GM21528 (cell line): ENCODE results near the gene GOLGA8T.
A peak's percentile ranks its signal among the peaks of the same experiment; 100 is the strongest.
"Not testable (repeated sequence)": the region's sequence is repeated elsewhere in the genome, so short reads cannot be mapped to it uniquely, and the experiment has no call there.

Experiments
- ATAC-seq: cut with Tn5 transposase; IDR thresholded peaks from one replicate; pipeline ENCODE4 v1.9.1; 2021; ENCODE audit warnings: mild to moderate bottlenecking, moderate library complexity; ENCODE audit not compliant: unreplicated experiment, low FRiP score

The GOLGA8T gene

GRCh38 chr15:30134751-30135150, at the start of gene GOLGA8T:
TSS of gene GOLGA8T (plus strand) at chr15:30135051. CDS start at chr15:30135149, 98 bp downstream.
- ATAC-seq: not testable (repeated sequence)

GRCh38 chr15:30097827-30098226, 37.0 kb upstream of the GOLGA8T start:
- not testable (repeated sequence) for ATAC-seq

- not testable (repeated sequence) for ATAC-seq
These were observed 32.0 kb upstream of the GOLGA8T start for GRCh38 chr15:30102890-30103289.

- ATAC-seq: not testable (repeated sequence)
These were observed 30.8 kb upstream of the GOLGA8T start for GRCh38 chr15:30103941-30104507.

GRCh38 chr15:30110591-30110990, 24.3 kb upstream of the GOLGA8T start:
- ATAC-seq: not testable (repeated sequence)

- ATAC-seq: not testable (repeated sequence)
These were observed 4.8 kb upstream of the GOLGA8T start for GRCh38 chr15:30130066-30130465.

GRCh38 chr15:30143246-30143645, 8.4 kb downstream of the GOLGA8T start:
- ATAC-seq: not testable (repeated sequence)

GRCh38 chr15:30149891-30150290, 15.0 kb downstream of the GOLGA8T start:
- ATAC-seq: not testable (repeated sequence)

GRCh38 chr15:30162479-30163357, 27.9 kb downstream of the GOLGA8T start:
- ATAC-seq: not testable (repeated sequence)

- ATAC-seq: not testable (repeated sequence)
These were observed 28.9 kb downstream of the GOLGA8T start for GRCh38 chr15:30163759-30164158.

- ATAC-seq: not testable (repeated sequence)
These were observed 29.4 kb downstream of the GOLGA8T start for GRCh38 chr15:30164257-30164656.

GRCh38 chr15:30167403-30167802, 32.6 kb downstream of the GOLGA8T start:
- ATAC-seq: not testable (repeated sequence)

GRCh38 chr15:30167886-30168285, 33.0 kb downstream of the GOLGA8T start:
- ATAC-seq: not testable (repeated sequence)

- ATAC-seq: not testable (repeated sequence)
These were observed 36.6 kb downstream of the GOLGA8T start for GRCh38 chr15:30171452-30171851.

- peak; percentile 67 for ATAC-seq
These were observed 38.3 kb downstream of the GOLGA8T start for GRCh38 chr15:30173041-30173608.

- not testable (repeated sequence) for ATAC-seq
These were observed 40.4 kb downstream of the GOLGA8T start for GRCh38 chr15:30175291-30175690.

GRCh38 chr15:30176613-30177012, 41.8 kb downstream of the GOLGA8T start:
- ATAC-seq: not testable (repeated sequence)

GRCh38 chr15:30179814-30180213, 45.0 kb downstream of the GOLGA8T start:
- not testable (repeated sequence) for ATAC-seq

- ATAC-seq: not testable (repeated sequence)
These were observed 50.6 kb downstream of the GOLGA8T start for GRCh38 chr15:30185495-30185894.

GRCh38 chr15:30187429-30187828, 52.6 kb downstream of the GOLGA8T start:
- ATAC-seq: not testable (repeated sequence)

- not testable (repeated sequence) for ATAC-seq
These were observed 54.9 kb downstream of the GOLGA8T start for GRCh38 chr15:30189754-30190153.
